NCI-H2029 treated with DMSO at 0.1 percent for 48 hours (cell line): ENCODE data around the gene KLK10.
"Not testable (repeated sequence)": the region's sequence is repeated elsewhere in the genome, so short reads cannot be mapped to it uniquely, and the experiment has no call there.

Experiments used
- DNase-seq: peaks from one replicate; lab custom pipeline; 2025; lab: John Stamatoyannopoulos, UW

Gene KLK10

DNA sequence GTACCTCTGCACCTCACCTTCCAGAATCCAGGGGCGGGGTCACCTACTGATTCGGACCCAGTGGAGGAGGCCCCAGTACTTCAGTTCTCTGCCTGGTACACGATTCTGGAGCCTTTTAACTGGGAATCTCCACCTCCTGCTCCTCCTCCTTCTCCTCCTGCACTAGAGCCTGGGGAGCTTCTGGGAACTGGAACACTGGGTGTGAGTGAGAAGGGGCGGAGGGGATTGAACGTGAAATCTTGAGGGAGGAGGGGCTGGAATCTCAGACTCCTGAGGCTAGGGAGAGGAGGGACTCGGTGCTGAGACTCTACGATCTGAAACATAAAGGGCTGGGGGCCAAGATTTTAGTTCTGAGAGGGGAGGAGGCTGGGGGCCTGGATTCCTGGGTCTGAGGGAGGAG, 18.0 kb downstream of the KLK10 start, which contains the start of gene KLK8:
TSS of gene KLK8 (minus strand) at position 90 of the 400 bp plus-strand sequence. CDS start 437 bp downstream, outside the sequence.
- no peak for DNase-seq

DNA sequence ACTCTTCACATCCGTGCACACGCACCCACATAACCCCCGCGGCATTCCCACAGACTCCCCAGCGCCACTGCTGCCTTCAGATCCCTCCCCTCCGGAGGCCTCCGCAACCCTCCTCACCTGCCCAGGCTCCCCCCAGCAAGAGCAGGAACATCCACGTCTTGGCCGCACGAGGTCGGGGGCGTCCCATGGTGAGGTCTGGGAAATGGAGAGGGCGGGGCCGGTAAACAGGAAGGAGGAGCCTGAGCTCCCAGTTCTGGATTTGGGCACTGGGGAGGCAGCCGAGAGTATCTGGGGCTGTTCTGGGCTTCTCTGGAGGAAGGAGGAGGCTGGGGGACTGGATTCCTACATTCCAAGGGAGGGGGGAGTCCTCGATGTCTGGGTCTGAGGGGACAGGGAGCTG, 18.5 kb downstream of the KLK10 start:
- DNase-seq: no peak

DNA sequence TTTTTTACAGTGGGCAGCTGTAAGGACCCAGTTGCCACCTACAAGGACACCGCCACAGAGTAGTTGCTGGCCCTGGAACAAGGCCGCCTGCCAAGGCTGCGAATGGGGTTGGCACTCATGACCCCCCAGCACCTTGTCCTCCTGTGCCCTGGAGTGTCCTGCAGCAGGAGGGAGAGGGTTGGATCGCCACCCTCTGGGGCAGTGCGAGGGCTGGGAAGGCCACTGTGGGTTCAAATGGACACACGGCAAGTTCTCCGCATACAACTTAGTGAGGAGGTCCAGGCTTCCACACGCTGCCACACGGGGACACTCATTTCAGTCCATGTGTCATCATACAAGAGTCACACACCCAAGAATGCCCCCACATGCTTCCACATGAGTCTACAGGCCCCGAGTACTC, 19.1 kb downstream of the KLK10 start:
- no peak for DNase-seq

DNA sequence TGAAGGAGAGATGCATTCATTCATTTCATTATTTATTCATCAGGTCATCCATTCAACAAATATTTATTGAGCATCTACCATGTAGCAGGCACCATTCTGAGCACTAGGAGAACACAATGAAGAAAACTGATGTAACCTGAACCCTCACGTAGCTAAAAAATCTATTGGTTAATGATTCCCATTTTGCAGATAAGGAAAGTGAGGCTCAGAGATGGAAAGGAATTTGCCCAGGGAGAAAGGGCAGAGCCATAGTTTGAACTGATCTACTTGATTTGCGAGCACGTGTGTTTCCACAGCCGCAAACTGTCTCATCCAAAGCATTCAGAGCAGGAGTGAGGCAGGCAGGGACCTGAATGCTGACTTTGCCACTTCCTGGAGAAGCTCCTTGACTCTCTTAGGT, 20.8 kb downstream of the KLK10 start:
- no peak for DNase-seq

DNA sequence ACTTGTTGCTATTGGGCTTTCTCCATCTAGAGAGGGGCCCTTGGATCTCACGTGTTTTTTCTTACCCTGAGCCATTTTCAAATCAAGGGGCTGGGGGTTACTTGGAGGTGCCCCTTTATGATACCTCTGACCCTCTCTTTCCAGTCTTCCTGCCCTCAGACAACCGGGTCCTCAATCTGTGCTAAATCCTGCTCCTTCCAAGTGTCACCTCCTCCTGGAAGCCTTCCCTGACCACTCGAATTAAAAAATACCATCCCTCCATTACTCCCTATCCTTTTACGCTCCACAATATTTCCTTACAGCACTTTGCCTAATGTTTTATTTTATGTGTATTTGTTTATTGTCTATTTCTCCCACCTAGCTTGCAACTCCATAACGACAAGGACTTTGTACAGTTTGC, 21.4 kb downstream of the KLK10 start:
- DNase-seq: no peak

DNA sequence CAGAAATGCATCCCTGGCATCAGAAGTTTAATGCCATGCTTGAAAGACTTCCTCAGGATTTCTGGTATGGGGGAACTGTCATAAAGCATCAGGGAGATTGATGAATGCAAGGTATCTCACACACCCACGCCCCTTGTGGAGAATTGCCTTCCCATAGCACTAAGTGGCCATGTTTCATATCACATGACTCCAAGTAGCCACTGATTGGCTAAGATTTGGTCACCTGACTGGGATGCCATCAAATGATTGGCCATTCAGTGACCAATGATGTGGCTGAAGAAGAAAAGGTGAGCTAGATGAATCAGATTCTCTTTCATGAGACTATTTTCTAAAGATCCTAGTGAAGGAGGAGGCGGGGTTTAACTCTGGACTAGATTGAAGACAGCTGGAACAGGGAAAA, 25.4 kb downstream of the KLK10 start:
- DNase-seq: no peak

DNA sequence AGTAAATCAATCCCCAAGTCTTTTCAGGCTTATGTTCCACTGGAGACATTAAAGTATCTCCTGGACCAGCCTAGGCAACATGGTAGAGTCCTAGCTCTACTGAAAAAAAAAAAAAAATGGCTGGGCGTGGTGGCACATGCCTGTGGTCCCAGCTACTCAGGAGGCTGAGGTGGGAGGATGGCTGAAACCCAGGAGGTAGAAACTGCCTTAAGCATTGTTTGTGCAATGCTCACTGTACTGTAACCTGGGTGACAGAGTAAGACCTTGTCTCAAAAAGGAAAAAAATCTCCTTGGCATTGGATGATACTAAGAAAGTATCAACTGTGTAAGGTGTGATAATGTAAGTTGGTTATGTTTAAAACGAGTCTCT, 26.9 kb downstream of the KLK10 start:
- no peak for DNase-seq

DNA sequence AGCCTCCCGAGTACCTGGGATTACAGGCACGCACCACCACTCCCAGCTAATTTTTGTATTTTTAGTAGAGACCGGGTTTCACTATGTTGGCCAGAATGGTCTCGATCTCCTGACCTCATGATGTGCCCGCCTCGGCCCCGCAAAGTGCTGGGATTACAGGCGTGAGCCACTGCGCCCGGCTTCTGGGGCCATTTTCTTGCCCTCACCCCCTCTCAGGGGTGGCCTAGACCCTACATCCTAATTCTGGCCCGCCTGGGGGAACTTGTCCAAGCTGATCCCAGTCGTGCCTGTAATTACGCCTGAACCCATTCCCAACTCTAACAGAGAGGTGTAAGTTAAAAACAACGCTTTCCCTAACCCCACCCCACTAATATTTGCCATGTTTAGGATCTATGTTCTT, 35.1 kb downstream of the KLK10 start:
- not testable (repeated sequence) for DNase-seq

DNA sequence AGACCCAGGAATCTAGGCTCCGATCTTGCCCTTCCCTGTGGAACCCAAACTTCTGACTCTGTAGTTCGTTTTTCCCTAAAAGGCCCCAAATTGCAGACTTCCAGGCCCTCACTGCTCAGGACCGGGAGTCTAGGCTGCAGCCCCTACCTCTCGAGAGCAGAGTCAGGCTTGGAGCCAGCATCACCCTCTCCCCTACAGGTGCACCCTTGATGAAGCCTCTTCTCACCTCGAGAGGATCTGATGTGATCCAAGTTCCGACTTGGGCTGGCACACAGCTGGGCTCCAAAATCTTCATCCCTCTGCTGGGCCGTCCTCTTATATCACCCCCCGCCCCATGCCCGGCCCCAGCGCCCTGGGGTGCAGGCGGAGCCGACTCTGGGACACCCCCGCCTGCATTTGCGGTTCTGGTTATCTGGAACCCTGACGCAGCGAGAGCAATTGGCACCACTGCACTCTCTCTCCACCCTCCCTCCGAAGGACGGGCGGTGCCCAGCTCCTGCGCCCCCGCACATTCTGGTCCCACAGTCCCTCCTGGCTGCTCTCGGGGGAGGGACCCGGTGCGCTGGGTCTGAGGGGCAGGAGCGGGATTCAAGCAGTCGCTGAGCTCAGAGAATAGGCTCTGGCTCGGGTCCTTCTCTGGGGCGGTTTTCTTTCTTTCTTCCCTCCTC, 35.8 kb downstream of the KLK10 start, which contains the start of gene KLK7:
TSS of gene KLK7 (minus strand) at position 293 of the 668 bp plus-strand sequence. CDS start 1,518 bp downstream, outside the sequence.
- no peak for DNase-seq

DNA sequence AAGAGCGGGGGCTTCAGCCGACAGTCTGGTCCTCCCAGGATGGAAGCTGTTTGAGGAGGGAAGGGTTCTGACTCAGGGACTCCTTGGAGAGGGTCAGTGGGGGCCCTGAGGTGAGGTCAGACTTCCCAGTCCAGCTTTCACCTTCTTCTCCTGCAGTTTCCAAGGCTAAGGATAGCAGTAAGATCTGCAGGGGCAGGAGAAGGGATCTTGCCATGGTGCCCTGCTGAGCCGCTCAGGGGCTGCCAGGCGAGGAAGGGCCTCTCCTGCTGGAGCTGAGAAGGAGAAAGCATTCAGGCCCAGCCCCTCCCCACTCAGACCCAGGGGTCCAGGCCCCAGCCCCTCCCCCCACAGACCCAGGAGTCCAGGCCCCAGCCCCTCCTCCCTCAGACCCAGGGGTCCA, 37.3 kb downstream of the KLK10 start:
- DNase-seq: no peak

DNA sequence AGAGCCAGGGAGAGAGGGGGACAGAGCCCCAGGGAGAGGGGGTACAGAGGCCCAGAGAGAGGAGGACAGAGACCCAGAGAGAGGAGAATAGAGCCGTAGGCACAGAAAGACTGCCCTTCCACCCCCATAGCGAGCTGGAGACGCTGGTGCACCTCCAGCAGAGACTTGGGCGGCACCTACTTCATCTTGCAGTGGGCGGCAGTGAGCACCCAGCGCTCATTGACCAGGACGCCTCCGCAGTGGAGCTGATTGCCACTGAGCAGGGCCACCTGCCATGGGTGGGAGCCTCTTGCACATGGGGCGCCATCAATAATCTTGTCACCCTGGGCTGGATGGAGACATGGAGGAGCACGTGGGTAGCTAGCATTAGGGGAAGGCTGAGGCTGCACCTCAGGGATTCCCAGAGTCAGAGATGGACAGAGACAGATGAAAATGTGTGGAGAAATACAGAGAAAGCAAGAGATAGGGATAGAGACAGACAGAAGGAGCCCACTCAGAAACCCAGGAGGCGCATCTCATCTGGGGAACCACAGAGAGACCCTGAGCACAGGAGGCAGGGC, 37.8 kb downstream of the KLK10 start:
- no peak for DNase-seq

DNA sequence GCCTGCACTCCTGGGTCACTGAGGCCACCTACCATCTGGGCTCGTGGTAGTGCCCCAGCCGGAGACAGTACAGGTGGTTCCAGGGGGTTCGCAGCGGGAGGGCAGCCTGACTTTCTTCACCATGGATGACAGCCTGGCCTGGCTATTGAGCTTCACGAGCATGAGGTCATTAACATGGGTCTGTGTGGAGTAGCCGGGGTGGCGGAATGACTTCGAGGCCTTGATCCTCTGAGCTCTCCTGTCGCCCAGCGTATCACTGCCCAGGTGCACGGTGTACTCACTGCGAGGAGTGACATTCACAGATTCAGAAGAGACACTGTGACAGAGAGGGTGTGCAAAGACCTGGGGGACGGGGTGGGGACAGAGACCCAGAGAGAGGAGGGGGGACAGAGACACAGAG, 39.3 kb downstream of the KLK10 start:
- DNase-seq: no peak

DNA sequence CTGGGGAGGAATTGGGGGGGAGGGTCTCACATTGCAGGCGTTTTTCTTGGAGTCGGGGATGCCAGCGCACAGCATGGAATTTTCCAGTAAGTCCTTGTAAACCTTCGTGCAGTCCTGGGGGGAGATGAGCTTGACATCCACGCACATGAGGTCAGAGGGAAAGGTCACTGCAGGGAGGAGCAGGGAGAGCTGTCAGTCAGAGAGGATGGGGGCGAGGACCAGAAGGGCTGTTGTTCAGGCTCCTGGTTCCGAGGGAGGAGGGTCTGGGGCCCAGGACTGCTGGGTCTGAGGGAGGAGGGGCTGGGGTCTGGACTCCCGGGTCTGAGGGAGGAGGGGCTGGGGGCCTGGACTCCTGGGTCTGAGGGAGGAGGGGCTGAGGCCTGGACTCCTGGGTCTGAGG, 39.8 kb downstream of the KLK10 start:
- DNase-seq: no peak

DNA sequence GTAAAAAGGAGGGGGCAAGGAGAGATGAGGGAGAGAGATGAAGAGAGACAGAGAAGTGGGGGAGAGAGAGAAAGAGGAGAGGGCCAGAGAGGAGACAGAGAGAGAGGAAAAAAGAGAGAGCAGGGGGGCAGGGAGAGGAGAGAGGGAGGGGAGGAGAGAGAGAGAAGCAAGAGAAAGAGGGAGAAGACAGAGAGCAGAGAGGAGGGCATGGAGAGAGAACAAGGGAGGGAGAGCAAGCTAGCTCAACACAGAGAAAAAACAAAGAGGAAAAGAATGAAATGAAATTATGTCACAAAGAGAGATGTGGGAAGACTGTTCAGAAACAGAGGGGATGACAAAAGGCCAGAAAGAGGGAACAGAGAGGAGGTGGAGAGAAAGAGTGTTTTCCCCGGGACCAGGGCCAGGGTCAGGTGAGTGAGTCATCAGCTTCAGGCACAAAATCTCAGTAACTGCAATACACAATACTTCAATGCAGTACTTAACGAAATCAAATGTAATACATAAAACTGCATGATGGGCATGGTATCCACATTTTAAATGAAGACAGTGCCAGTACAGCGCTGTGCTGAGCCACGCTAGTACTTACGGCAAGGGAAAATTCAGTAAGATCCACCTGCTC, 40.6 kb downstream of the KLK10 start:
- DNase-seq: no peak

DNA sequence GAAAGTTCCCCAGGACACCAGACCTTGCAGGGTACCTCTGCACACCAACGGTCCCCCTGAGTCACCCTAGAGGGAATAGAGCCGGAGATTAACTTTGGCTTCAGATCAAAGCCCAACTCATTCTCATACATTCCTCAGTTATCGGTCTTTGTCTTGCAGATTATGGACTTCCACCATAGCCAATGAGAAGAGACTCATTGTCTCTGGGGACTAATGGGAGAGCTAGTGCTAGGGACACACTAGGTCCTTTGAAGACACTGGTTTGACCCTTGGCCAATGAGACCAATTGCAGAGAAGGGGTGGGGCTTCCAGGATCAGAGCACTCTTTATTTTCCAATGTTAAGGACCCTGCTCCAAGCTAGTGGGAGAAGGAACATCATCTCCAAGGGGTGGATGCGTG, 41.9 kb downstream of the KLK10 start:
- DNase-seq: no peak

DNA sequence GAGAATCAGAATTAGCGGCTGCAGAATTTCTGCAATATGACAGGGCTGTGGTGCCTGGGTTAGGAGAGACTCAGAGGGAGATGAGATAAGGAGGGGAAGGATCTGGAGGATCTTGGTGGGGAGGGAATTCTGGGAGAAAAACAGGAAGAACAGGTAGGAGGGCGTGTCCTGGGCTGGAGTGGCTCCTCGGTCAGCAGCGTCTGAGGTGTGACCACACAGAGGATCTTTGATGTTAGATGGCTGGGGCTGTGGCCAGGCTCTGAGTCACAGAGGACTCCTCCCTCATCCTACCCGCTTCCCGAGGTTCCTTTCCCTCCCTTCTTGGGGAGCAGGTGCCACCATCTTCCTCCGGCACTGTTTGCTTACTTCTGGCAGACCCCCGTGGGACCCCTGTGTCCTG, 43.7 kb downstream of the KLK10 start:
- DNase-seq: no peak

DNA sequence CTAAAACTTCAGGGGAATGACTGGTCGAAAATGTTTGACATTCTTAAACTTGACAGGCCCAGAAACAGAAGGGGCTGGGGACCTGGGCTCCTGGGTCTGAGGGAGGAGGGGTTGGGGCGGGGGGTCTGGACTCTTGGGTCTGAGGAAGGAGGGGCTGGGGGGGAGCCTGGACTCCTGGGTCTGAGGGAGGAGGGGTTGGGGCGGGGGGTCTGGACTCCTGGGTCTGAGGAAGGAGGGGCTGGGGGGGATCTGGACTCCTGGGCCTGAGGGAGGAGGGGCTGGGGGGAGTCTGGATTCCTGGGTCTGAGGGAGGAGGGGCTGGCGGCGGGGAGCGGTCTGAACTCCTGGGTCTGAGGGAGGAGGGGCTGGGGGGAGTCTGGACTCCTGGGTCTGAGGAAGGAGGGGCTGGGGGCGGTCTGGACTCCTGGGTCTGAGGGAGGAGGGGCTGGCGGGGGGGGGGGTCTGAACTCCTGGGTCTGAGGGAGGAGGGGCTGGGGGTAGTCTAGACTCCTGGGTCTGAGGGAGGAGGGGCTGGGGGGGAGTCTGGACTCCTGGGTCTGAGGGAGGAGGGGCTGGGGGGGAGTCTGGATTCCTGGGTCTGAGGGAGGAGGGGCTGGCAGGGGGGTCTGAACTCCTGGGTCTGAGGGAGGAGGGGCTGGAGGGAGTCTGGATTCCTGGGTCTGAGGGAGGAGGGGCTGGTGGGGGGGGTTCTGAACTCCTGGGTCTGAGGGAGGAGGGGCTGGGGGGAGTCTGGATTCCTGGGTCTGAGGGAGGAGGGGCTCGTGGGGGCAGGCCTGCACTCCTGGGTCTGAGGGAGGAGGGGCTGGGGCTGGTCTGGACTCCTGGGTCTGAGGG, 44.6 kb downstream of the KLK10 start:
- DNase-seq: no peak

DNA sequence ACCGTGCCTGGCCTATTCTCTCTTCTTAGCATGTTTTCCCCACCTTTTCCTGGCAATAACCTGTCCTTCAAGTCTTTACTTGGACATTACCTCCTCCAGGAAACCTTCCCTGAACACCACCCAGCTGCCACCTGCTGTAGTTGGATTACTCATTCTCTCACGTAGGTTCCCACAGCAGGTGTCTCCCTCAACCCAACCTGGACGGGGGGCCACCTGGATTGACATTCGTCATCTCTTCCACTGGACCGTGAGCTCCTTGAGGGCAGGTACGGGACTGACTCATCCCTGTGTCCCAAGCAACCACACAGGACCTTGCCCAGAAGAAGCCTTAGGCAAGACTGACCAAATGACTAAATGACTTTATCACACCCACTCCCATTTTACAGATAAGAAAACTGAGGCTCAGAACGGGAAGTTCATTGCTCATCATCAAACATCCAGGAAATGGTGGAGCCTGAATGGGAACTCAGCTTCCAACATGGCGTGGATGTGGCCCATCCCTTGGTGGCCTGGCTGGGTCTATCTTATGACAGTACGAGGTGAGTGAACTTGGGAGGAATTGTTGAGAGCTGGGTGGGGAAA, 46.6 kb downstream of the KLK10 start:
- DNase-seq: no peak

DNA sequence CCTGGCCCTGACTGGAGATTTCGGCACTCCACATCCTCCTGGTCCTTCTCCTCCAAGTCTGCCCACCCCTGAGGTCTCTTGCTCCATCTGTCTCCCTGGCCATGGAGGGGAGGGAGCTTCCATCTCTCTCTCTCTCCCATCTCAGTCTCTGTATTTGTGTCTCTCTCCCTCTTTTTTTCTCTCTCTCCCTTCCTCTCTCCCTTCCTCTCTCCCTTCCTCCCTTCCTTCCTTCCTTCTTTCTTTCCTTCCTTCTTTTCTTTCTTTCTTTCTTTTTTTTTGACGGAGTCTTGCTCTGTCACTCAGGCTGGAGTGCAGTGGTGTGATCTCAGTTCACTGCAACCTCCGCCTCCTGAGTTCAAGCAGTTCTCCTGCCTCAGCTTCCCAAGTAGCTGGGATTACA, 49.7 kb downstream of the KLK10 start:
- not testable (repeated sequence) for DNase-seq

DNA sequence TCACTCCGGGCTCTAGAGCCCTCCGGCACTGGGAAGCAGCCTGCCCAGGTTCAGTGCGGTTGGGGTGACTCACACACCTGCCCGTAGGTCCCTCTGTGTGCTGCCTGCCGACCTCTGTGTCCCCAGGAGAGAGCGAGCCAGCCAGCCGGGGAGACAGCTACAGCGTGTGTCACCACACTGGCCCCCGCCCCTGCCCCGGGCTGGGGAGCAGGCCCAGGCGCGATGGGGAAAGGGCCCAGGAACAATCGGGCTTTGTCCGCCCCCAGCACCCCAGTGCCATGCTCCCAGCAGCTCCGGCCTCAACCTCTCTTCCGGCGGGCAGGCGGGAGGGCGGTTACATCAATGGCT, 50.1 kb downstream of the KLK10 start, which contains the start of gene KLK6:
TSS of gene KLK6 (minus strand) at position 179 of the 348 bp plus-strand sequence. CDS start 1,487 bp downstream, outside the sequence.
- DNase-seq: no peak

DNA sequence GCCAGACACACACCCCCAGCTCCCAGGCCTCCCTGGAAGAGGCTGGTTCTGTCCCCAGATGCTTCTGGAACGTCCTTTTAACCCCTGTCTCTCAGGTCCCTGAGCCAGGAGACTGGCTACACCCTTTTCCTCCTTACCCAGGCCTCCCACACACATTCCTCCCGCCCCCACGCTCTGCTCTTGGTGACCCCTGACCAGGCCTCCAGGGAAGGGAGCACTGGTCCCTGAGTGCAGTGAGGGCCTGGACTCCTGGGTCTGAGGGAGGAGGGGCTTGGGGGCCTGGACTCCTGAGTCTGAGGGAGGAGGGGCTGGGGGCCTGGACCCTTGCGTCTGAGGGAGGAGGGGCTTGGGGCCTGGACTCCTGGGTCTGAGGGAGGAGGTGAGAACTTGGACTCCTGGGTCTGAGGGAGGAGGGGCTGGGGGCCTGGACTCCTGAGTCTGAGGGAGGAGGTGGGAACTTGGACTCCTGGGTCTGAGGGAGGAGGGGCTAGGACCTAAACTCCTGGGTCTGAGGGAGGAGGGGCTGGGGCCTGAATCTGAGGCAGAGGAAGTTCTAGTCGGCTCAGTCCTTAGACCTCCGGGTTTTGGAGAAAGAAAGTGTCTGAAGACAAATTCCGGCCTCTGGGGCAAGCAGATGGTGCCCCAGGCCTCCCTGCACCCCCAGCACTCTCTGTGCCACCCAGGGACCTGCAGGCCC, 50.6 kb downstream of the KLK10 start:
- no peak for DNase-seq
